ENCODE data around the gene MCM3.

MCM3 gene

DNA sequence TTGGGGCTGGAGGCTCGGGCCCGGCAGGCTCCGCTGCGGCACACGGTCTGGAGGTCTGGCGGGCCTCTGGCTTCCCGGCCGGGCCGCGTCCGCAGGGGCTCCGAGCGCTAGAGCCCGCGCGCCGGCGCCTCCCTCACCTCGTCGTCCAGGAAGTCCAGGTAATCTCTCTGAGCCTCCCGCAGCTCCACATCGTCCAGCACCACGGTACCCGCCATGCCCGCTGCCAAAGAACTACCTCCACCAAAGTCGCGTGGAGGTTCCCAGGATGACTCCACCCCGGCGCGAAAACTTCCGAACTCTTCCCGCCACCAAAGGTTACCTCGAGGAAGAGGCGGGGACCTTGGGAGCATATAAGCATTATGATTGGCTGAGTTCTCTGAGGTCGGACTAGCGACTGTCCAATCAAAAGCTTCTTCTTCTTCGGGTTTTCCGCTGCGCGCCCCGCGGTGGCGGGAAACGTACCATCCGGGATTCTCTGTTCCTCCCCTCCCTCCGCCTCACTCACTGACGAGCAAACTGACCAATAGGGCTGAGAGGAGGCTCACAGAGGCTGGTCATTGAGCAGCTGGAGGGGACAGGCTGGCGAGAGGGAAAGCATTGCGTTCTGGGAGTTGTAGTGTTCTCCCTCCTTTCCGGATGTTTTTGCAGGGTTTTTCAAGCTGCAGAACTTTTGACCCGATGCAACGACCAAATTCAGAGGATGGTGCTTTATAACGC is at the start of gene MCM3:
MCM3 (minus strand) TSS at position 283 of the 717 bp plus-strand sequence; CDS start at position 215, 68 bp downstream.
- peak; percentile 58 to 92 (median 78) for DNase-seq (ENCODE audit: low read depth in 2 of 3, low spot score in 2 of 3)

DNA sequence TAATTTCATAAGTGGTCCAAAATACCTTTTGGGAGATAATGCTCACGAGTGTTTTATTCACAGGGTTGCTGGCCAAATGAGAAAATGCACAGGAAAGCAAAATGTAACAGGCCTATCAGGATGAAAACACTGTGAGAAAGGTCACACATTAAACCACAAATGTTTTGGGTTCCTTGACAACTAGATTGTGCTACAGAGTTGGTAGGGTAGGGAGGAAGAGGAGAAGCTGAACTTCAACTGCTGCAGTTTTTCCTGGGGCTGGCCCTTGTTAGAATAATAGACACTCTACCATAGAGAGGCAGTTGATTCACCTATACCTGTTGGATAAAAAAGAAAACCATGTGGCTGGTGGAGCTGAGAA is 49.3 kb upstream of the MCM3 start:
- no peak for DNase-seq (ENCODE audit: low read depth in 2 of 3, low spot score in 2 of 3)

DNA sequence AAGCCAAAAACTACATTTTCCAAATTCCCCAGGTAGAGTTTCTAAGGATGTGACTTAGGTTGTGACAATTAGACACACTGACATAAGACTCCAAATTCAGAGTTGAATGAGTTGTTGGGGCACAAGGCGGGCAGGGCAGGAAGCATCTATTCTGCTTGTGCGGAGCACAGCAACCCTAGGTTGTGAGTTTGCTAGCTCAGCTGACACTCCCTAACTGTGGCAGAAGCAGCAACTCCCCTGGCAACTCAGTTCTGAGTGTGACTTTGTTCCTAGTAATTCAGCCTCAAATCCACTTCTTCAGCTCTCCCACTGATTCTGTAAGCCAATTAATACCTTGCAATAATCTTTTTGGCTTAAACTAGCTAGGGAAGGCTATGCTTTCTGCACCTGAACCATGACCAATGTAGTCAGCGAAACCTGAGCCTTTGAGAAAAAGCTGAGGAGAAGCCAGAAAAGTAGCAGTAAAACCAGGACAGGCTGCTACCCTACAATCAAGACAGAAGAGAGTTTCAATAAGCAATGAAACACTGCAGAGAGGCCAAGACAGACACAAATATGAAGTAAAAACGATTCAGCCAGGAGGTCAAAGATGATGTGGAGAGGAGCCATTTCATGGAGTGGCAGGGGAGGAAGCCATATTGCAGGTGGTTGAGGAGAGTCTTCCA is 47.4 kb upstream of the MCM3 start:
- no peak for DNase-seq (ENCODE audit: low read depth in 2 of 3, low spot score in 2 of 3)

DNA sequence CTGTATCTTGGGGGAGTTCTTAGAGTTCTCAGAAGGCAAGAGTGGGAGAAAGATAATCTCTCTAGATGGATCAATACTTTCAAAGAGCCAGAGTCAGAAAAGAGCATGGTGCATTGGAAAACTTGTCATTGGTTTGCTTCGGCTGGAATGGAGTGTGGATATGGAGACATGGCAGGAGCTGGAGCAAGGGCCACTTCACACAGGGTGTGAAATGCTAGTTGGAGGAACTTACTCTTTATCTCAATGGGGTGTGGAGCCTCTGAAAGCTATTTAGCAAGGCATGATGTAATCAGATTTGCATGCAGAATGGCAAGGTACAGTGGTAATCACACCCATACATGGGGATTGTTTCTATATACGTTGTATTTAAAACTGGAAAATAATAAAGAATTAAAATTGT is 45.9 kb upstream of the MCM3 start:
- no peak for DNase-seq (ENCODE audit: low read depth in 2 of 3, low spot score in 2 of 3)

DNA sequence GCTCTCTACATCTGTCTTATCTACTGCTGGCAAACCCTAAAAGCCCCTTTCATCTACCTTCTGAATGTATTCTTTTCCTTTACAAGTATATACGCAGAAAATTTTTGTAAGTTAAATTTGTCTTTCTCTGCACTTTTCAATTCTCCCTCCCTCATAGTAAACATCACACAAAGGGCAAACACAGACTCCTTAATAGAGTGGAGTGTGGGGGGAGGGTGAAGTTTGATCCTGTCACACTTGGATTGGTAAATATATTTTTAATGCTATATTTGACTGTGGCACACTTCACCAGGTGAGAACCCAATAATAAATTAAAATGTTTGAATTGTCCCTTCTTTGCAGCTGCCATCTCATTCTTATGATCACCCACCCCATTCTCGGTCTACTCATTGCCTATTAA is 44.2 kb upstream of the MCM3 start:
- no peak for DNase-seq (ENCODE audit: low read depth in 2 of 3, low spot score in 2 of 3)

DNA sequence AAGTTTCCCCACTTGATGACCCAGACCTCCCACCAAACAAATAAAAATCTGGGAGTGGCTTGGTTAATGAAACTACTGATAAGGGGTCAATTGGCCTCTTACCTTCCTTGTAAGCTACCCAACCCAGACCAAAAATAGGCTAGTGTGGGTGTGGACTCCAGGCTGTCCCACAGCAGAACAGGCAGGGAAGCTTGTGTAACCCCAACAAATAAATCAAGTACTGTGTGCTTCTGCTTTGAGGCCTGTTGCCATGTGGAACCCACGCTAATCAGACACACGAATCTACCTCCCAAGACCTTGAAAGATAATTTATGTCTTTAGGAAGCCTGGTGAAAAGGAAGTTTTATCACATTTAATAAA is 43.7 kb upstream of the MCM3 start:
- DNase-seq (ENCODE audit: low read depth in 2 of 3, low spot score in 2 of 3) = no peak

DNA sequence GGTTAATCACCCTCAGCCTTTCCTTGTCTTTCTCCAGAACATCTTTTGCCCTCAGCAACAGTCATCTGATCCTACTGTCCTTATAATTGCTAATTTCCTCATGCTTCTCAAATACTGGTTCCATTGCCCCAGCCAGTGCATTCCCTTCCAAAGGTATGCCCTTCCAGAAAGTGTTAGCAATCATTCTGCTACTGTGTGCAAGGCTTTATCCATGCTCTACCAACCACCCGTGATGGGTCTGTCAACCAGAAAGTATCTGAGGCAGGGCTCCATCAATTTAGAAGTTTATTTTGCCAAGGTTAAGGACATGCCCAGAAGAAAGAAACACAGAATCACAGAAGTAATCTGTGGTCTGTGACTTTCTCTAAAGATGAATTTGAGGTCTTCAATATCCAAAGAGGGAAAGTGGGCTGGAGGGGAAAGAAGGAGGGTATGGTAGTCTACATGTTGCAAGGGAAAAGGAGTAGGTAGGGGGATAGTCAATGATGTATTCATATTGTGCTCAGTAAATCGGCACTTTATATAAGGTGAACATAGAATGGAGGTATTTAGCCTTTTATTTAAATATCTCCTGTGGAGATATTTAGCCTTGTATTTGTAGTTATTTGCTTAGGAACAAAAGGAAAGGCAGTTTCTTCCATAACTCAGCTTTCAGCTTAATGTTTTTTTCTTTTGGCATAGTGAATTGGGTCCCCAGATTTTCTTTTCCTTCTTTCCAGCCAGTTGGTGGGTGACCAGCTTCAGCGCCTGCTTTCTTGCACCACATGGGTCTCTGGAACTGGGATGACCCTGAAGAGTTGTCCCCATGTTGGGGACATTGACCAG is 42.2 kb upstream of the MCM3 start:
- DNase-seq (ENCODE audit: low read depth in 2 of 3, low spot score in 2 of 3) = no peak

DNA sequence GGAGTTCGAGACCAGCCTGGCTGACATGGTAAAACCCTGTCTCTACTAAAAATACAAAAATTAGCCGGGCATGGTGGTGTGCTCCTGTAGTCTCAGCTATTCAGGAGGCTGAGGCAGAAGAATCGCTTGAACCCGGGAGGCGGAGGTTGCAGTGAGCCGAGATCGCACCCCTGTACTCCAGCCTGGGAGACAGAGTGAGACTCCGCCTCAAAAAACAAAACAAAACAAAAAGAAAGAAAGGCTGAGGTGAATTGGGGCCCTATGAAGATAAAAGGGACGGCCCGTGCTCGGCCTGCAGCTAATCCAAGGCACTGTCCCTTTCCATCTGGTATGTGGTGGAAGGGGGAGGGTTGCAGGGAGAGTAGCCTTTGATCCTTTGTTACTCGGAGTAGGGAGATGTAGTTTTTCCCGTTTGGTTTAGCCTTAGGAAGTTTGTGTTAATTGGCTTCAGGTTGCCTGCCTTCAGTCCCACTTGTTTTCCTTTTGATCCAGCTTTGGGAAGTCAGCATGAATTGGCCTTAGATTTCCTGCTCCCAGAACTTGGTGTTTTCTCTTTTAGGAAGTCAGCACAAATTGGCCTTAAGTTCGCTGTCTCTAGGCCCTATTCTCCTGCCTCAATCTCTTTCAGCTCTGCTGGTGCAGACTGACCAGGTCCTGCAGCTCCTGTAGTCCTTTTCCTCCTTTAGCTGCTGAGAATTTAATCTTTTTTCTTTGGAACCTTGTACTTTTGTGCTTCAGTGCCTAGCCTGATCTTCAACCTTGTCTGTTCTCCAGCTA is 41.3 kb upstream of the MCM3 start:
- no peak for DNase-seq (ENCODE audit: low read depth in 2 of 3, low spot score in 2 of 3)

DNA sequence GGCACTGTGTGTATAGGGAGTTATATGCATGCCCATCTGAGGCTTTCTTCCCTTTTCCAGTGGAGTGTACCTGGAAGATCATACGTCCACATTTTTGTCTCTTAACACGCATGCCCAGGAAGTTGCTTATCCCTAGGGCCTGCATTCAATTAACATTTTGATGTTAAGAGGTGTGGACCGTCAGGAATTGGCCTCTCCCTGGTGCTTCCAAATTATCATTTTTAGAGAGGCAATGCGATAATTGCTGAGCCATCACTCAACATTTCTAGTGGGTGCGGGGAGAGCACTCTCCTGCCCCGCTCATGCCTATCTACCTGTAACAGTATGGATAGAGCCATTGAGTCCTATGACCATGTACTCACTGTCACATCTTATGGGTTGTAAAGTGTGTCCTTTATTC is 39.6 kb upstream of the MCM3 start:
- no peak for DNase-seq (ENCODE audit: low read depth in 2 of 3, low spot score in 2 of 3)

DNA sequence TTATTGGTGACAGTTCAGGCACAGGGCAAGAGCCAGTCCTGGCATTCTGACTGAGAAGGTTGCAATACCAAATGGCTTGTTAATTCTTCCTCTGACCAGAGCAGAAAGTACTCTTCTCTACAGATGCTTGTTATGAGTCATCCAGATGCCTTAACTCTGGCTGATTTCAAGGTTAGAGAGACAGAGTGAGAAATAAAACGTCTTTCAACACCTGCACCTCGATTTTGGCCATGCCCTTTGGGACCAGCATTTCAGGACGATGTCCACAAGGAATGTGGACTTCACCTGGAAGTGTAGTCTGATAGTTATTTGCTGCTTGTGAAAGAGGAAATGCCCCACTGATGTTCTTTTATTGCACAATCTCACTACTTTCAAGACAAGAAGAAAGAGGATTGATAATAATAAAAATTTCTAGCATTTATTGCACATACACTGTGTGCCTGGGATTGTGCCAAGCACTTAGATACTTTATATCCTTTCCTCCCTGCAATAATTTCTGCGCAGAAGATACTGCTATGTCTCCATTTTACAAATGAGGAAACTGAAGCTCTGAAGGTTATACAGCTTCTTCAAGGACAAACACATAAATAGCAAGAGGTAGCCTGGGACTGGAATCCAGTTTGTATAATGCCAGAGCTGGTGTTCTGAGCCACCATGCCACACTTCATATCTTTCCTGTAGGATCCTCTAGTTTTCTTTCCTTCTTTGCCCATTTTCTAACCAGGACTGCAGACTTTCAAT is 33.5 kb upstream of the MCM3 start:
- no peak for DNase-seq (ENCODE audit: low read depth in 2 of 3, low spot score in 2 of 3)

DNA sequence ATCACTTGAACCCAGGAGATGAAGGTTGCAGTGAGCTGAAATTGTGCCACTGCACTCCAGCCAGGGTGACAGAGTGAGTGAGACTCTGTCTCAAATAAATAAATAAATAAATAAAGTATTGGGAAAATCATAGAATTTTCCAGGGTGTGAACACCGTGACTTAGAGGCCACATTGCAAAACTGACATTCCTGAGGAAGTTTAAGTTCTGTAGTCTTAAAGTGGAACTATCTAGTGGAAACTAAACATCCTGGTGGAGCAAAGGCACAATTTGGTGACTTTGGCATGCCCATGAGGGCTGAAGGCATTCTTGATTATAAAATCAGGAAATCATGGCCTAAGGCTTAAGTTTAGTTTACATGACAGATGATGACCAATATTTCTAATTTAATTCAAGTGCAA is 32.7 kb upstream of the MCM3 start:
- DNase-seq (ENCODE audit: low read depth in 2 of 3, low spot score in 2 of 3) = no peak

DNA sequence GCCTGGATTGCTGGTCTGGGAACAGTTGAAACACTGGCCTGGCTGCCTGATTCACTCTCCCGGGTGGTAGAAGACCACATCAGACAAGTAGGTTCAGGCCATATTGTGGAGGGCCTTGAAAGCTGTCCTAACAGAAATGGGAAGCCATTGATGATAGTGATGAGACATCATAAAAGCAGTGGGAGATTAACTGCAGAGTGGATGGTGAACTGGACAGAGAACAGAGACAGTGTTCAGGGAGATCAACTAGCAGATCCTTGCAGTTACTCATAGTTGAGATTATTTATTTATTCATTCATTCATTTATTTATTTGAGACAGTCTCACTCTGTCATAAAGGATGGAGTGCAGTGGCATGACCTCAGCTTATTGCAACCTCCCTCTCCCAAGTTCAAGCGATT is 30.2 kb upstream of the MCM3 start:
- no peak for DNase-seq (ENCODE audit: low read depth in 2 of 3, low spot score in 2 of 3)

DNA sequence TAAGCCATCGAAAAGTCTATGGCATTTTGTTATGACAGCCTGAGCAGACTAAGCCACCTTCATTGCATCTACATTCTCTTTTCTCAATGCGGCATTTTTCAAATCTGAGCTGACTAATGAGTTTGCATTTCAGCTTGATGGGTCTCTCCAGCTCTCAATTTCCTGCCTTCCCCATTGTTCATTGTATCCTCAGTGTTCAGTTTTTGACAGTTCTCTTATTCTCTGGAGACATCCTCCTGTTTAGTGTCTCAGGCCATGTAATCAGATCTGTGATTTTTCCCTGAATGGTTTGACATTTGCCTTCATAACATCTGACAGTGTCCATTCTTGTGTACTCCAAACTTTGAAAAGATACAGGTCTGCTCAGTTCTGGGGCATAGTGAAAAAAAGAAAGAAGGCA is 27.9 kb upstream of the MCM3 start:
- DNase-seq (ENCODE audit: low read depth in 2 of 3, low spot score in 2 of 3) = no peak

DNA sequence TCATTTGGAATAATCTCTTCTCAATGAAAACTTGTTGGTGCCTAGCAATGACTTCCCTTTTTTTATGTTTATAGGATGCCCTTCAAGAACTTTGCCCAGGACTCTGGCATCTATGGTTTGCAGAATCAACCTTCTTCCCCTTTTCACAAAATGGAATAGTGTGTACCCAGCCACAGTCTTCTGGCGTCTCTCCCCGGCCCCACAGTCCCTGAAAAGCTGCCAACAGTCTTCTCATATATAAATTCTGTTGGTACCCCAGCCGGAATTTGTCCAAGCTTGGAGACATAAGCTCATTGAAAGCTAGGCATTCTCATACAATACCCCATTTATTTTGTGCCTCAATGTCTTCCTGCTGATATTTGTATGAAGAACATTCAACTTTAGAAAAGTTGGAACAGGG is 26.4 kb upstream of the MCM3 start:
- DNase-seq (ENCODE audit: low read depth in 2 of 3, low spot score in 2 of 3) = no peak

DNA sequence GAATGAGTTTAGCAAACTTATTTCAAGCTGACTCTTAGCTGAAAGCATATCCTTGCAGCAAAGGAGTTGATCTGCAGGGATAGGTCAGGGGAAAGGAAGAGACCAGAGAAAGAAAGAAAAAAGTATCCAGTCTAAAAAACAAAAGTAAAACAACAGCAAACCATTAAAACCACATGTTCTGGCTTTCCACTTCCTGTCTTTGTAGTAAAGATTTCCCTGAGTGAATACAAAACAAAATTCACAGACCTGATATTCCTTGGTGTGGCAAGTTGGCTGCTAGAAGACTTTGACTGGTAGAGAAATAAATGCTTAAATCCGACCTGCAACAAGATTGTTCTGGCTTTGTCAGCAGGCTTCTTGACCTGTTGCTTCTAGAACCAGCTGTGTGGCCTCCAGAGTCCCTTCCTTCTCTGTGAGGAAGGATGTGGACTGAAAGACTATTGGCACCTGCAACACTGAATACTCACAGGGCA is 23.4 kb upstream of the MCM3 start:
- DNase-seq (ENCODE audit: low read depth in 2 of 3, low spot score in 2 of 3) = no peak

DNA sequence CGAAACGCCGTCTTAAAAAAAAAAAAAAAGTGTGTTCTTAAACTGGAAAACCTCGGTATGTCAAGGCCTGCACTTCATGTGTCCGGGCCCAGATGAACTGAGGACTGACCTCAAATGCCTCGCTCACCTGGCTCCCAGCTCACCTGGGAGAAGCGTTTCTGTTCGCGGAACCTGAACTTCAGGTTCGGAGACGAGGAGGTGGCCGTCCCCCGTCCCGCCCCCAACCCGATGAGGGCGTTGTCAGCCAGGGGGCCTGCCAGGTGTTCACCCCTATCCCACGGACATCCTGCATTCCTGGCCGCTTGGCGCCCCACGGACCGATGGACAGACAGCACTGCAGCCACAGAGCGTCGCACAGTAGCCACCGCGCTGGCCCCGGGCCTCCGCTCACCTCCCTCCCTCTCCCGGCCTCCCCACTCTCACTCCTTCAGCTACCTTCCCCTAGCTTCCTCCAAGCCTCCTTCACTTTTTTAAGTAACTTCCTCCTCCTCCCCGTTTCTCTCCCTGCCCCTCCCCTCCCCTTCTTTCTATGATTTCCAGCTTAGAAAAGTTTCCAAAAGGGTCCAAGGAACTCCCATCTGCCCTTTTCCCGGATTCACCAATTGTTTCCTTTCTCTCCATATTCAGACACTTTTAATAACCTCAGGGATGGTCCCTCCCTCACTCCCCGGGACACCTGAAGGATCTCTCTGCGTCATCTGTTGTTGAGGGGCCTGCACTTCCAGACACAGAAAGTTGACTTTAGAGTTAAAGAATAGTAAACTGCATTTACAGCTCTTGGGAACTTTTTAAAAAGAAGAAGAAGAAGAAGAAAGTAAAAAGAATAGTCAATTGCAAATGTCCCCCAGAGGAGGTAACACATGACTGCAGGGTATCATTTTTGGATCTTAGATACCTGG is 22.7 kb upstream of the MCM3 start:
- DNase-seq (ENCODE audit: low read depth in 2 of 3, low spot score in 2 of 3) = no peak

DNA sequence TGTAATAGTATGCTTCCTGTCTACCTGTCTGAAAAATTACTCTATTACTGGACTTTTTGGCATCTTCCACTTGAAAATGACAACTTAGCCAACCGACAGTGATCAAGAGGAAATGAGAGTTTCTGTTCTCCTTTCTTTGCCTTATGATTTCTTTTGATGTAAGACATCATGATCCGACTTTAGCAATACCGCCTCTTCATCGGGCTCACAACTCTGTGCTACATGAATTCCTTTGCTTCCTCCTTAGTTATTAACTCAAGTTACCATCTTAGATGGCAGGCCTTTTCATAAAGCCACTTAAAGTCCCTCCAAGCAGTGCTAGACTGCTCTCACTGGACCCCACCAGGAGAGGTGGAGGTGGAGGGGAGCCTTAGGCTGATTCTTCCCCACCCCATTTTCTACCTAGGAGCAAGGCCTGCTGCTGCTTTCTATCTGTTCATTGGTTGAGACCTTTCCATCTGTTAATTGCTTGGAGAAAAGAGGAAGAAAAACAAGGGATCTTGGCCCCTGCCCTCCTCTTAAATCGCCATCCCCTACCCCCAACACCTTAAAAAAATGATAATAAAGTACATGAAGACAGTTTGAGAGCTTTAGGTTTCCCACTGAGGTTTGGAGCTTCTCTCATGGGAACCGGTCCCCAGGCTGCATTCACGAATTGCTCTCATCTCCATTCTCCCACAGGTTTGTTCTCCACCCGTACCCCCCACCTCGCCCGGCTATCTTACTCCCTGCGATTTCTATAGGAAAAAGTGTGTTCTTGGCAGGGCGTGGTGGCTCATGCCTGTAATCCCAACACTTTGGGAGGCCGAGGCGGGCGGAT is 21.6 kb upstream of the MCM3 start:
- DNase-seq (ENCODE audit: low read depth in 2 of 3, low spot score in 2 of 3) = no peak

DNA sequence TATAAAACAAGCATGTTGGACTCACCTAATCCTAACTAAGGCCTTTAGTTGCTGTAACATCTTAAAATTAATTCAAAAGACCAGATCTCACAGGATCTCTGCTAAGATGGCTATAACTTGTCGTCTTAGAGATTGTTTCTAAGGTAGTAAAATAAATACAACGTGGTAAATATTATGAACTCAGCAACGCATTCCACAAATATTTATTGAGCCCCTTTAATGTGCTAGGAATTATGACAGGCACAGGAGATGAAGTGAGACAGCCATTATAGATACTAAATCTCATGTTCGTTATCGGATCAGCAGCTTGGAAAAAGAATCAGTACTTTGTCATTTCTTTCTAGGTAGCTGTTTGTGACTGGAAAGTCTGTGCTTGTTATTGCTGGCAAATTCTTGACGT is 20.9 kb upstream of the MCM3 start:
- DNase-seq (ENCODE audit: low read depth in 2 of 3, low spot score in 2 of 3) = no peak

DNA sequence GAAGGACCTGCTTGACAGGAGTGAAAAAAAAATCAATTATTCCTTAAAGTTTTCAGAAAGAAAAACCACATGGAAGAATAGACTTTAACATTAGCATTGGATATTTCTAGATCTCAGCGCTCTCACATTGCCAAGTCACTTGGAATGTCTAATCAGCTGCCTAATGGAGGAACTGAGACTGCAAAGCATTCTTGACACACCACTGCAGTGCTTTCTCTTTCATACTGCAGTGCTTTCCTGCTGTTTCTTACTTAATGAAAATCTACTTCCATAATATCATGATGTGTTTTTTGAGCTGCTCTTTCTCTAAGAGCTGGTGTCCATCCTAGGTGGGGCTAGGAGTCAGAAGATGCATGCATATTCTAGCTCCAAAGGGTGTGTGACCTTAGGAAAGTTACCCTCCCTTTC is 20.4 kb upstream of the MCM3 start:
- DNase-seq (ENCODE audit: low read depth in 2 of 3, low spot score in 2 of 3) = no peak
